Measurements from ENCODE around the gene WIPF3.
"Not testable (repeated sequence)": the region's sequence is repeated elsewhere in the genome, so short reads cannot be mapped to it uniquely, and the experiment has no call there.

The WIPF3 gene

DNA sequence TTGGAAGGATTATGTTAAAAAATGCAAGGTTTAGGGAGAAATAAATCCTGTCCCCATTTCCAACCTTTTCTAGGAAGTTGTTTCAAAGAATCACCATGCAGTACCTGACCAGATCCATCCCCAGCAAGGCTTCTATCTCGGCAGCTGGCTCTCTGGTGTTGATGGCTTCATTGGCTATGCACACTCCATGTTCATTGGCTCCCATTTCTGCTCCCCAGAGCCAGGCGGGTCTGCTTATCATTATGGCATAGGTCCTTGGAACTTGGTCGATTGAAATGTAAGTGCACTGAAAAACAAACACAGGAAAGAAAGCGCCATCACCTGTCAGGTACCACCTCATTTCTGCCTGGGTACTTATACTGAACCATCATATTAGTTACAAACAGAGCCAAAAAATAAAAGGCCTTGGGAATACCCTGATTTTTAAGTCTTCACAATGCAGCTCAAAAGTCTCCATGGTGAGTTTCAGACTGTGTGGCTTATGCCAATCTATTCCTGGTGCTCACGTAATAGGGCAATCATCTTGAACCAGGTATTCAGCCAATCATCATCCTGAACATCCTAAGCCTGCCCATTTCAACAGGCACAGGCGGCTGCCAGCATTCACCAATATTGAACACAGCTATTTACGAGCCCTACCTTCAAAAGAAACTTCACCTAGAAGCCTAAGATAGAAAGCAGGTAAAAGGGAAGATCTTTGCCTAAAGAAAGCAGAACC lies 148.9 kb downstream of the WIPF3 start:
- DNase-seq (ENCODE audit: low spot score) = no peak

- DNase-seq (ENCODE audit: low spot score) = no peak
Observed at GRCh38 chr7:29955799-29956486, 149.6 kb downstream of the WIPF3 start.

DNA sequence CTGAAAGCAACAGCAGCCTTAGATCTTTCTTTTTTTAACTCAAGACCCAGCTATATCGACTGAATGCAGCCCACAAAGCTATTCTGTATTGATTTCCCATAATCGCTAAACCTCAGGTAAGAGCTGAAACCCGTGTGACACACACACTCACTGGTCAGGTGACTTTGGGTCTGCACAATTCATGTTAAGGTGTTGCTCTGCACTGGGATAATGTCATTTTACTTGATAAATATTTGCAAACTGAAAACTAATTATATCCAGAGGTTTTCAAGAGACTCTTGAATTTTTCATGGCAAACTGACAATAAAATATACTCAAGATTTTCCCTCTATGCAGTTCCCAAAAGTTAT lies 150.2 kb downstream of the WIPF3 start:
- no peak for DNase-seq (ENCODE audit: low spot score)

GRCh38 chr7:29957521-29958310 lies 151.4 kb downstream of the WIPF3 start:
- DNase-seq (ENCODE audit: low spot score) = no peak

DNA sequence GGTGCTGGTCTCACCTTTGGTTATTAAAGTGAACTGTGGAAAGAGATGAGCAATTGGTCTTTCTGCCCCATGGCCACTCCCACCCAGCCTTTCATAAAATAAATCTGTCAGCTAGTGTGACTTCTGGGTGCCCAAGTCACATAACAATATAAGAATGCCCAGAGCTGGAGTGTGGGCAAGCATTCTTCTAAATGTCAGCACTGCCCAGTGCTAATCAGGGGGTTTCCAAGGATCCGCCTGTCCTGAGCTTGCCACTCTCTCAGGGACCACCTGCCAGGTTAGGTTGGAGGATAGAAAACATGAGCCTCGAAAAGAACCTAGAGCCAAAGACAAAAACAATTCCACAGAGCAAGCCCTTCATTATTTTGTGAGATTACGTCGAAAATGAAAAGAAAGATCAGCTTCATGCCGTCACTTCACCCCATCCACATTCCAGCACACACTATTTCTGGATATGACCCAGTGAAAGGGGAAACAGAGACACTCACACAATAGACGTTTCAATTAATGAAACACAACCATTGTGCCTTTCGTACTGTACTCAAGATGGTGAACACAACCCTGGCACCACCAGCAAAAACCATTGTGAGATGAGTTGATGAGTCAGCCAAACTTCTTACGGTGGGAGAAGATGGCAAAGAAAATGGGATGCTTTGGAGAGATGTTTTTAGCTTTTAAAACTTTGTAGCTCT lies 152.5 kb downstream of the WIPF3 start:
- no peak for DNase-seq (ENCODE audit: low spot score)

DNA sequence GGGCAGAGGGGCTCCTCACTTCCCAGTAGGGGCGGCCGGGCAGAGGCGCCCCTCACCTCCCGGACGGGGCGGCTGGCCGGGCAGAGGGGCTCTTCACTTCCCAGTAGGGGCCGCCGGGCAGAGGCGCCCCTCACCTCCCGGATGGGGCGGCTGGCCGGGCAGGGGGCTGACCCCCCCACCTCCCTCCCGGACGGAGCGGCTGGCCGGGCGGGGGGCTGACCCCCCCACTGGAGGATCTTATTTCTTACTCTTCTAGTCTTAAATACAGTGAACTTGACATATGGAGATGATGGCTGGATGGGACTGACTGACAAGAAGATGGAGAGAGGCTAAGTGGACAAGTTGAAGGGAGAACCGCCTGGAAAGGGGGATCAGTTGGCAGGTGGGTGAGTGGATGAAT lies 155.3 kb downstream of the WIPF3 start:
- DNase-seq (ENCODE audit: low spot score) = not testable (repeated sequence)

DNA sequence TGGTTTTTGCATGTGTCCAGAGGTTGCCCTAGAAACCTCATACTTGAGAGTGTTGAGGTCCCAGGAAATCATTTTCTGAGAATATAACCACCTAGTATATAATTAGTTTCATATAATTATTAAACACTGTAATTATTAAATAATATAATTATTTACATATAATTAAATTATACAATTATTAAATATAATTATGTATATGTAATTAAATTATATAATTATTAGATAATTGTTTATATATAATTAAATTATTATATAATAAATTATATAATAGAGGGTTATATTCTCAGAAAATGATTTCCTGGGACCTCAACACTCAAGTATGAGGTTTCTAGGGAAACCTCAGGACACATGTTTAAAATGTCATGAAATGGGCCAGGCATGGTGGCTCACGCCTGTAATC lies 155.7 kb downstream of the WIPF3 start:
- DNase-seq (ENCODE audit: low spot score) = no peak

GRCh38 chr7:29965030-29965429 lies 158.7 kb downstream of the WIPF3 start:
- DNase-seq (ENCODE audit: low spot score) = no peak

Measured in kidney capillary endothelial cell (primary cell).